Sigmoid colon (tissue), 7 donors: ENCODE data around the gene CABP5. TPM values are rescaled to one million over a fixed set of nuclear protein-coding genes. Genes with fewer than 3 reads are reported as not detected.

ENCODE experiments used
- DNase-seq: peaks from one replicate; pipeline ENCODE4 v3.0.0-alpha.2; 2019
- H3K27ac ChIP-seq, 4 donors: fragments of 200-600 bp; sonication (generic); one replicate each; pipeline ENCODE4 v1.5.1; 2016 to 2019; ENCODE audit warnings: mild to moderate bottlenecking in 1 of 4
- H3K27me3 ChIP-seq, 3 donors: fragments of 200-600 bp; sonication (generic); one replicate each; pipeline ENCODE4 v1.5.1; 2019; ENCODE audit warnings: mild to moderate bottlenecking in 1 of 3
- H3K36me3 ChIP-seq, 4 donors: fragments of 200-600 bp; sonication (generic); one replicate each; pipeline ENCODE4 v1.5.1; 2016 to 2019
- H3K4me1 ChIP-seq, 4 donors: fragments of 200-600 bp; sonication (generic); one replicate each; pipeline ENCODE4 v1.5.1; 2017 to 2019
- H3K4me3 ChIP-seq, 4 donors: fragments of 200-600 bp; sonication (generic); one replicate each; pipeline ENCODE4 v1.5.1; 2017 to 2019; ENCODE audit warnings: mild to moderate bottlenecking in 2 of 4, moderate library complexity in 1 of 4
- H3K9me3 ChIP-seq, 4 donors: fragments of 200-600 bp in 3 of 4; sonication (generic) in 3 of 4; one replicate each; pipeline versions ENCODE4 v1.5.1 to v1.6.1; 2013 to 2019
- EP300 ChIP-seq, 4 donors: sonication (generic); formaldehyde crosslinking; IDR thresholded peaks; one replicate each; pipeline ENCODE4 v1.6.1; 2017; ENCODE audit warnings: antibody characterized with exemption in 4 of 4
- POLR2A ChIP-seq, 2 donors: fragments of 450-650 bp; IDR thresholded peaks; one replicate each; pipeline ENCODE4 v1.6.1; 2016; ENCODE audit warnings: antibody characterized with exemption in 2 of 2, mild to moderate bottlenecking in 2 of 2, moderate library complexity in 2 of 2
- POLR2AphosphoS5 ChIP-seq, 4 donors: sonication (generic); formaldehyde crosslinking; IDR thresholded peaks; one replicate each; pipeline ENCODE4 v1.6.1; 2017; ENCODE audit warnings: antibody characterized with exemption in 4 of 4
- WGBS, 2 donors: extraction: QIAGEN DNeasy Blood & Tissue Kit; methylation state at CpG; one replicate each; pipeline ENCODE4 v1.1.7; 2013; 5-methylcytosine and 5-hydroxymethylcytosine counted together
- intact Hi-C: fragments of 100-400 bp; cut with DNase I; formaldehyde crosslinking; loops from one replicate; pipeline ENCODE4 v1.15.1; 2023
- polyA plus RNA-seq, 3 donors: library from polyadenylated mRNA; stranded (reverse); fragments of 200-250 nt; gene quantifications; one replicate each; pipeline ENCODE4 v1.2.3, GENCODE V29; 2013
- total RNA-seq, 4 donors: library from RNA; depleted of rRNA; stranded (reverse); fragments of >200 nt; gene quantifications; one replicate each; pipeline ENCODE4 v1.1.0, GENCODE V29; 2016
- TF ChIP-seq, protein P1 (sequence below), 4 experiments: fragments of 450-650 bp in 3 of 4; fragments of 200-600 bp in 1 of 4; IDR thresholded peaks; one replicate each; pipeline ENCODE4 v1.5.1; 2016 to 2019; ENCODE audit warnings: antibody characterized with exemption in 4 of 4, mild to moderate bottlenecking in 3 of 4, moderate library complexity in 2 of 4
- donor health status: healthy with polysubstance abuse.
- donor health status: Bipolar disorder and iron deficiency.
- donor health status: healthy.

Gene CABP5
- total and polyA plus RNA-seq, 7 donors, result 22.8 TPM; not detected in 6

DNA sequence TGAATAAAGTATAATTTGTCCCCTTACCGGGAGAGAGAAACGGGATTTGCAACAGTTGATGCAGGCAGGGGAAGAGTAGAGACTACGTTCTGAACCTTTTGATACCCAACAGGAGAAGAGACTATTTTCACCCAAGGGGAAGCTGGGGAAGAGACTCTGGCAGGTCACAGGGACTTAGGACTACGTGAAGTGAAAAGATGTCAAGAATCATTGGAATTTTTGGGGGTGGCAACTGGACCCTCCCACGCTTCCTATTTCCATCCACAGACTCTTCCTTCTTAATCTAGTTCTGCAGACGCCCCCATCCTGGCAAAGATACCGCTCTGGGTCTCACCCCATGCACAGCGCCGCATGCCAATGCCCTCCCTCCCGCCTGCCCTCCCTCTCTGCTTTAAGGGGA, 13.8 kb downstream of the CABP5 start:
- 66 to 71% methylated on average over 10 of the region's 10 CpGs for WGBS, 2 donors
- no peak for DNase-seq
- peaks cover 2 to 13% (median 6%) of the 10 kb centered on the region in 3 donors for H3K27me3 ChIP-seq
- intact Hi-C loops, result no loop called here
- no peaks in the 10 kb centered on the region for H3K9me3 ChIP-seq
- no peaks in the 10 kb centered on the region for H3K4me1 ChIP-seq
- H3K27ac ChIP-seq, result no peak overlapping the region
- H3K36me3 ChIP-seq, result no peaks in the 10 kb centered on the region
- H3K4me3 ChIP-seq, result no peak overlapping the region
- TF ChIP-seq EP300 (IDR thresholded peaks at IDR 0.05), result no peak
- TF ChIP-seq POLR2AphosphoS5 (IDR thresholded peaks at IDR 0.05), result no peak
- no peak for TF ChIP-seq POLR2A (IDR thresholded peaks at IDR 0.05)
- TF ChIP-seq, protein P1, sequence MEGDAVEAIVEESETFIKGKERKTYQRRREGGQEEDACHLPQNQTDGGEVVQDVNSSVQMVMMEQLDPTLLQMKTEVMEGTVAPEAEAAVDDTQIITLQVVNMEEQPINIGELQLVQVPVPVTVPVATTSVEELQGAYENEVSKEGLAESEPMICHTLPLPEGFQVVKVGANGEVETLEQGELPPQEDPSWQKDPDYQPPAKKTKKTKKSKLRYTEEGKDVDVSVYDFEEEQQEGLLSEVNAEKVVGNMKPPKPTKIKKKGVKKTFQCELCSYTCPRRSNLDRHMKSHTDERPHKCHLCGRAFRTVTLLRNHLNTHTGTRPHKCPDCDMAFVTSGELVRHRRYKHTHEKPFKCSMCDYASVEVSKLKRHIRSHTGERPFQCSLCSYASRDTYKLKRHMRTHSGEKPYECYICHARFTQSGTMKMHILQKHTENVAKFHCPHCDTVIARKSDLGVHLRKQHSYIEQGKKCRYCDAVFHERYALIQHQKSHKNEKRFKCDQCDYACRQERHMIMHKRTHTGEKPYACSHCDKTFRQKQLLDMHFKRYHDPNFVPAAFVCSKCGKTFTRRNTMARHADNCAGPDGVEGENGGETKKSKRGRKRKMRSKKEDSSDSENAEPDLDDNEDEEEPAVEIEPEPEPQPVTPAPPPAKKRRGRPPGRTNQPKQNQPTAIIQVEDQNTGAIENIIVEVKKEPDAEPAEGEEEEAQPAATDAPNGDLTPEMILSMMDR (IDR thresholded peaks at IDR 0.05), result no peak

DNA sequence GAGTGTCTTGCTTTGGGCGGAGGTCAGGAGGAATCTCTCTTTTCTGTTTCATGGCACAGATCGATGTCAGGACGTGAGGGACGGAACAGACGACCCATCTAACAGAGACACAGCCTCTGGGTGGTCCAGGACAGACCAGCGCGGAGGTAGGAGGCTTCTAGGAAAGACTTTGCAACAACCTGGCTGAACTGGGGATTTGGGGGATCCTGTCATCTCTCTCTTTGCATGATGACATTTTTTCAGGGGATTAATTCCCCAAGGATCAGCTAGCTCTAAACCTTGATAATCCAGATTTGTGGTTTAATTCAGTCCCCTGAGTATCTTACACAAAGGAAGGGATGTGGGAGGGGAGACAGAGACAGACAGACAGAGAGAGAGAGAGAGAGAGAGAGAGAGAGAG, 14.4 kb downstream of the CABP5 start:
- no peak for DNase-seq
- Histone ChIP-seq H3K36me3 (no peaks in the 10 kb centered on the region), H3K9me3 (no peaks in the 10 kb centered on the region), H3K27me3 (peaks cover 2 to 14% (median 6%) of the 10 kb centered on the region in 3 donors), H3K4me1 (no peaks in the 10 kb centered on the region), H3K27ac (no peak overlapping the region), H3K4me3 (no peak overlapping the region)
- 78 to 85% methylated on average over 7 of the region's 7 CpGs for WGBS, 2 donors
- intact Hi-C loops, result no loop called here
- TF ChIP-seq POLR2AphosphoS5 (IDR thresholded peaks at IDR 0.05) (no peak), POLR2A (IDR thresholded peaks at IDR 0.05) (no peak), EP300 (IDR thresholded peaks at IDR 0.05) (no peak)
- TF ChIP-seq, protein P1 (IDR thresholded peaks at IDR 0.05), result no peak

DNA sequence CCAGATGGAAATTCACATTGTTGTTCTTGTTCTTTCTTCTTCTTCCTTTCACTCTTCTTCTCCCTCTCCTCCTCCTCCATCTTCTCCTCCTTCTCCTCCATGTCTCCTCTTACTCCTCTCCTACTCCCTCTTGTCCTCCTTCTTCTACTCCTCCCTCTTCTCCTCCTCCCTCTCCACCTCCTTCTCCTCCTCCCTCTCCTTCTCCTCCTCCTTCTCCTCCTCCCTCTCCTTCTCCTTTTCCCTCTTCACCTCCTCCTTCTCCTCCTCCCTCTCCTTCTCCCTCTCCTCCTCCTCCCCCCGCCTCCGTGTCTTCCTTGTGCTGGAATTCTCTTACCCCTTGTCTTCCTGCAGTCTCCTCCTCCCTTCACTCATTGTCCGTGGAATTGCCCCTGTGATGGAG, 18.4 kb downstream of the CABP5 start:
- Histone ChIP-seq H3K36me3 (no peaks in the 10 kb centered on the region), H3K4me1 (no peaks in the 10 kb centered on the region), H3K4me3 (no peak overlapping the region), H3K9me3 (no peaks in the 10 kb centered on the region), H3K27ac (no peak overlapping the region), H3K27me3 (peaks cover 0 to 10% (median 2%) of the 10 kb centered on the region in 3 donors)
- intact Hi-C loops, result no loop called here
- no peak for TF ChIP-seq POLR2AphosphoS5 (IDR thresholded peaks at IDR 0.05)
- TF ChIP-seq, protein P1 (IDR thresholded peaks at IDR 0.05), result no peak
- no peak for TF ChIP-seq EP300 (IDR thresholded peaks at IDR 0.05)
- no peak for TF ChIP-seq POLR2A (IDR thresholded peaks at IDR 0.05)
- WGBS, 2 donors, result 74 to 77% methylated on average over 3 of the region's 3 CpGs
- DNase-seq, result no peak

DNA sequence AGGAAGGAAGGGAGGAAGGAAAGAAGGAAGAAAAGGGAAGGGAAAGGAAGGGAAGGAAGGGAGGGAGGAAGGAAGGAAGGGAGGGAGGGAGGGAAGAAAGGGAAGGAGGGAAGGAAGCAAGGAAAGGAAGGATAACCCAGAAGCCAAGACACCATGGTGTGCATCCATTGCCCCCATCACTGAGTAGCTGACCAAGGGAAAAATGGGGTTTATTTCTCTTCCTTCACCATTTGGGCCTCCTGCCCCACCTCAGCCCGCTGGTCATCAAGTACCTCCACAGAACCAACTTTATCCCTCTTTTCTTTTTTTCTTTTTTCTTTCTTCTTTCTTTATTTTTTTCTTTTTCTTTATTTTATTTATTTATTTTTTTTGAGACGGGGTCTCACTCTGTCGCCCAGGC, 20.4 kb downstream of the CABP5 start:
- intact Hi-C loops, result no loop called here
- 94% methylated on average over 3 of the region's 3 CpGs for WGBS, 2 donors
- H3K27me3 ChIP-seq, result peaks cover 0 to 8% (median 2%) of the 10 kb centered on the region in 3 donors

More for the DNA sequence above, 20.4 kb downstream of the CABP5 start:
- DNase-seq, result no peak
- Histone ChIP-seq H3K9me3 (no peaks in the 10 kb centered on the region), H3K4me3 (no peak overlapping the region), H3K36me3 (no peaks in the 10 kb centered on the region), H3K27ac (no peak overlapping the region), H3K4me1 (no peaks in the 10 kb centered on the region)
- TF ChIP-seq POLR2AphosphoS5 (IDR thresholded peaks at IDR 0.05) (no peak), POLR2A (IDR thresholded peaks at IDR 0.05) (no peak), EP300 (IDR thresholded peaks at IDR 0.05) (no peak)
- TF ChIP-seq, protein P1 (IDR thresholded peaks at IDR 0.05), result no peak
